Measurements from ENCODE around the gene TPRN.
A peak's percentile ranks its signal among the peaks of the same experiment; 100 is the strongest.
"Not testable (repeated sequence)": the region's sequence is repeated elsewhere in the genome, so short reads cannot be mapped to it uniquely, and the experiment has no call there.

The TPRN gene, protein sequence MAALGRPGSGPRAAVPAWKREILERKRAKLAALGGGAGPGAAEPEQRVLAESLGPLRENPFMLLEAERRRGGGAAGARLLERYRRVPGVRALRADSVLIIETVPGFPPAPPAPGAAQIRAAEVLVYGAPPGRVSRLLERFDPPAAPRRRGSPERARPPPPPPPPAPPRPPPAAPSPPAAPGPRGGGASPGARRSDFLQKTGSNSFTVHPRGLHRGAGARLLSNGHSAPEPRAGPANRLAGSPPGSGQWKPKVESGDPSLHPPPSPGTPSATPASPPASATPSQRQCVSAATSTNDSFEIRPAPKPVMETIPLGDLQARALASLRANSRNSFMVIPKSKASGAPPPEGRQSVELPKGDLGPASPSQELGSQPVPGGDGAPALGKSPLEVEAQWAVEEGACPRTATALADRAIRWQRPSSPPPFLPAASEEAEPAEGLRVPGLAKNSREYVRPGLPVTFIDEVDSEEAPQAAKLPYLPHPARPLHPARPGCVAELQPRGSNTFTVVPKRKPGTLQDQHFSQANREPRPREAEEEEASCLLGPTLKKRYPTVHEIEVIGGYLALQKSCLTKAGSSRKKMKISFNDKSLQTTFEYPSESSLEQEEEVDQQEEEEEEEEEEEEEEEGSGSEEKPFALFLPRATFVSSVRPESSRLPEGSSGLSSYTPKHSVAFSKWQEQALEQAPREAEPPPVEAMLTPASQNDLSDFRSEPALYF

DNA sequence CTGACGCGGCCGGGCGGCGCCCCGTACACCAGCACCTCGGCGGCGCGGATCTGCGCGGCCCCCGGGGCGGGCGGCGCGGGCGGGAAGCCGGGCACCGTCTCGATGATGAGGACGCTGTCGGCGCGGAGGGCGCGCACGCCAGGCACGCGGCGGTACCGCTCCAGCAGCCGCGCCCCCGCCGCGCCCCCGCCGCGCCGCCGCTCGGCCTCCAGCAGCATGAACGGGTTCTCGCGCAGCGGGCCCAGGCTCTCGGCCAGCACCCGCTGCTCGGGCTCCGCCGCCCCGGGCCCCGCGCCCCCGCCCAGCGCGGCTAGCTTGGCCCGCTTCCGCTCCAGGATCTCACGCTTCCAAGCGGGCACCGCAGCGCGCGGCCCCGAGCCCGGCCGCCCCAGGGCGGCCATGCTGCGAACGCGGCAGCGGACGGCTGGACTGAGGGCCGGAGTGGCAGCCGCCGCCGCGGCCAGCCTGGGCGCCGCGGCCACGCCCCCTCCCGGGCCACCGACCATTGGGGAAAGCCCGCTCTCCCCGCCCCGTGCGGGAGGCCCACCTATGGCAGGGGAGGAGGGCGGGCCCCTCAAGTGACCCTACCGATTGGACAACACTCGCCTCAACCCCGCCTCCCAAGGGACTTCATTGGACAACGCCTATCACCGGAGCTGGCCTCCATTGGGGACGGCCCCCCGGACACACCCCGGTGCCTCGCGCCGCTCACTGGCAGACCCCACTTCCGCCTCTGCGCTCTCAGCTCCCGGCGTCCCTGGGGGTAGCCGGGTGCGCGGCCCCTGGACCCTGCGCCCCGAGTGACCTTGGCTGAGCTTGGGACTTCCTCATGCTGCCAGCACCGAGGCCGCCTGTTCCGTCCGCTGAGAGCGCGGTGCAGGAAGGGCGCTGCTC is at the start of gene TPRN:
TSS of gene TPRN (minus strand) at position 431 of the 894 bp plus-strand sequence. CDS start at position 401, 30 bp downstream.
- H3K4me3 ChIP-seq (ENCODE audit: low read depth in 1 of 2, low read length in 2 of 2) = peak within 1 kb of the TSS; percentile 61 to 76
- H3K4me1 ChIP-seq (ENCODE audit: control insufficient read depth in 1 of 2, insufficient read depth in 2 of 2, low read length in 2 of 2) = peaks cover 10 to 68% of the 10 kb centered on the region in 2 donors
- no peaks in the 10 kb centered on the region for H3K36me3 ChIP-seq (ENCODE audit: control insufficient read depth in 1 of 2, insufficient read depth in 2 of 2, low read length in 2 of 2)
- H3K27ac ChIP-seq (ENCODE audit: low read length) = peak within 1 kb of the TSS; percentile 56
- no peaks in the 10 kb centered on the region for H3K9me3 ChIP-seq (ENCODE audit: control insufficient read depth in 1 of 2, low read length in 2 of 2)
- no peaks in the 10 kb centered on the region for H3K27me3 ChIP-seq (ENCODE audit: low read depth, low read length)

DNA sequence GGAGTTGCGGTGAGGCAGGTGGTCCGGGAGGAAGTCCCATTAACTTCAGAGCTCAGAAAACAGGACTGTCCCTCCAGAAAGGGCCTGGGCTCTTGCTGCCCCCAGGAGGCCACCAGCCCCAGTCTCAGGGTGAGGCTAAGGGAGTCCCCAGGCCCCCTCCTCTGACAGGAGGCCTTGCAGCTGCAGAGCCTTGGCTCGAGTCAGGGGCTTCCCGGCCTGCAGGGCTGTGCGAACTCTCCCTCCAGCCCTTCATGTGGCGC is 47.3 kb upstream of the TPRN start:
- Histone ChIP-seq H3K9me3 (ENCODE audit: control insufficient read depth in 1 of 2, low read length in 2 of 2) (no peaks in the 10 kb centered on the region), H3K36me3 (ENCODE audit: control insufficient read depth in 1 of 2, insufficient read depth in 2 of 2, low read length in 2 of 2) (peaks cover 0 to 8% of the 10 kb centered on the region in 2 donors), H3K27ac (ENCODE audit: low read length) (no peak overlapping the region), H3K27me3 (ENCODE audit: low read depth, low read length) (no peaks in the 10 kb centered on the region), H3K4me1 (ENCODE audit: control insufficient read depth in 1 of 2, insufficient read depth in 2 of 2, low read length in 2 of 2) (peaks cover 0 to 12% of the 10 kb centered on the region in 2 donors), H3K4me3 (ENCODE audit: low read depth in 1 of 2, low read length in 2 of 2) (no peak overlapping the region)

DNA sequence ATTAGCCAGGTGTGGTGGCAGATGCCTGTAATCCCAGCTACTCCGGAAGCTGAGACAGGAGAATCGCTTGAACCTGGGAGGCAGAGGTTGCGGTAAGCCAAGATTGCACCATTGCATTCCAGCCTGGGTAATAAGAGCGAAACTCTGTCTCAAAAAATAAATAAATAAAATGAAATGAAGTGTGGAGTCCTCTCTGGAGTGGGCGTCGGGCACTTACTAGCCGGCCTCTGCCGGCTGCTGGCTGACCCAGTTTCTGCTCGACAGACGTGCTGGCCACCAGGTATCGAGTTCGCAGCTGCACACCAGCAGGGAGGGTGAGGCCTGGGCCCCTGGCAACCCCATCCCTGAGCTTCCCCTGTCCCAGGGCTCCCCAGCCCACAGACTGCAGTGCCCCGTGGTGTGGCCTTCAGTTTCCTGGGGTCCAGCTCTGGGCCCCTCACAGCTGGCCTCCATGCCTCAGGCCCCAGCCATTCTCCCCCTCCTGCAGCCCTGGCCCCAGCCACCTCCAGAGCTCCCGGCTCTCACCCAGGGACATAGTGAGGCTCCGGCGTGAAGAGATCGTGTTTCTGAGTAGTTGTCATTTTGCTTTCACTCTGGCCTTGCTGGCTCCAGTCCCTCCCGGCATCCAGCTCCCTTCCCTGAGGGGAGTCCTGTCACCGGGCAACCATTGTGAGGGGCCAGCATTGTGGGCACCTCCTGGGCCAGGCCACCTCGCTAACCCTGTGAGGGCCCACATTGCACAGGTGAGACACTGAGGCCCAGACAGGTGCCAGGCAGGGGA is 46.8 kb upstream of the TPRN start:
- H3K4me3 ChIP-seq (ENCODE audit: low read depth in 1 of 2, low read length in 2 of 2) = no peak overlapping the region
- no peaks in the 10 kb centered on the region for H3K27me3 ChIP-seq (ENCODE audit: low read depth, low read length)
- no peak overlapping the region for H3K27ac ChIP-seq (ENCODE audit: low read length)
- H3K4me1 ChIP-seq (ENCODE audit: control insufficient read depth in 1 of 2, insufficient read depth in 2 of 2, low read length in 2 of 2) = peaks cover 0 to 17% of the 10 kb centered on the region in 2 donors
- H3K9me3 ChIP-seq (ENCODE audit: control insufficient read depth in 1 of 2, low read length in 2 of 2) = no peaks in the 10 kb centered on the region
- H3K36me3 ChIP-seq (ENCODE audit: control insufficient read depth in 1 of 2, insufficient read depth in 2 of 2, low read length in 2 of 2) = peaks cover 0 to 10% of the 10 kb centered on the region in 2 donors

DNA sequence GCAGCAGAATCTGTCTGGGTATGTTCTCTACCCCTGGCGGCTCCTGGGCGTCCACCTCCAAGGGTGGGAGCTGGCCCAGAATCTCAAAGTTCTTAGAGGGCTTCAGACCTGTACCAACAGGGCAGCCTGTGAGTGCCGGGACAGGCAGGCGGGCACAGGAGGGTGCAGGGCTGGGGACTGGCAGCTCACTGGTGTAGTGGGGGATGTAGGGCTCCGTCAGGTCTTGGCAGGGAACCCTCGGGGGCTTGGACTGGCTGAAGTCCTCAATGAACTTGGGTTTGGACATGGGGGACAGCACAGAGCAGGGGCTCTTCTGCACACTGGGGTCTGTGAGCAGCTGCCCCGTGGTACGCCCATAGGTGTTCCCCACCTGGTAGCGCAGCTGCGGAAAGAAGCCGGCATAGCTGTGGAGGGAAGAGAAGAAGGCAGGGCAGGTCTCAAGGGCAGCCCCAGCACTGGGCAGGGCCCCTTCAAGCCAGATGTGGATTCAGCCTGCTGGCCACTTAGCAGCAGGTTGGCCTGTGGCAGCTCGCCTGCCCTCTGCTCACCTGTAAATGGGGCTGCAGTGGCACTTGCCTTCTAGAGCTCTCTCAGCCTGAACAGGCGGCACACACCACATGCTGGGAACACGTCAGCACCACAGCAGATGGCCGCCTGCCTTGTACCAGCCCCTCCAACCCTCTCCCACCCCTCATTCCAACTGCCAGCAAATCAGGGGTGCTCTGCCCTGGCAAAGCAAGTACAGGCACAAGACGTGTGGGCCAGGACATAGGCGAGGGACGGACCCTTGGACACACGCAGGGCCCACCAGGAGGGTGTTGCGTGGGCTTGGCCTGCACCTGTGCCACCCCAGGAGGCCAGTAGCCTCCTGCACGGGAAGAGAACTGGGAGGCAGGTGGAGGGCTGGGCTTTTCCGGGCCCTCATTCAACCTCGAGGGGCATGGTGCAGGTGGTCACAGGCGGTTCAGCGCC is 45.2 kb upstream of the TPRN start:
- Histone ChIP-seq H3K4me3 (ENCODE audit: low read depth in 1 of 2, low read length in 2 of 2) (no peak overlapping the region), H3K9me3 (ENCODE audit: control insufficient read depth in 1 of 2, low read length in 2 of 2) (no peaks in the 10 kb centered on the region), H3K36me3 (ENCODE audit: control insufficient read depth in 1 of 2, insufficient read depth in 2 of 2, low read length in 2 of 2) (peaks cover 0 to 10% of the 10 kb centered on the region in 2 donors), H3K4me1 (ENCODE audit: control insufficient read depth in 1 of 2, insufficient read depth in 2 of 2, low read length in 2 of 2) (peaks cover 0 to 22% of the 10 kb centered on the region in 2 donors), H3K27me3 (ENCODE audit: low read depth, low read length) (no peaks in the 10 kb centered on the region), H3K27ac (ENCODE audit: low read length) (no peak overlapping the region)

DNA sequence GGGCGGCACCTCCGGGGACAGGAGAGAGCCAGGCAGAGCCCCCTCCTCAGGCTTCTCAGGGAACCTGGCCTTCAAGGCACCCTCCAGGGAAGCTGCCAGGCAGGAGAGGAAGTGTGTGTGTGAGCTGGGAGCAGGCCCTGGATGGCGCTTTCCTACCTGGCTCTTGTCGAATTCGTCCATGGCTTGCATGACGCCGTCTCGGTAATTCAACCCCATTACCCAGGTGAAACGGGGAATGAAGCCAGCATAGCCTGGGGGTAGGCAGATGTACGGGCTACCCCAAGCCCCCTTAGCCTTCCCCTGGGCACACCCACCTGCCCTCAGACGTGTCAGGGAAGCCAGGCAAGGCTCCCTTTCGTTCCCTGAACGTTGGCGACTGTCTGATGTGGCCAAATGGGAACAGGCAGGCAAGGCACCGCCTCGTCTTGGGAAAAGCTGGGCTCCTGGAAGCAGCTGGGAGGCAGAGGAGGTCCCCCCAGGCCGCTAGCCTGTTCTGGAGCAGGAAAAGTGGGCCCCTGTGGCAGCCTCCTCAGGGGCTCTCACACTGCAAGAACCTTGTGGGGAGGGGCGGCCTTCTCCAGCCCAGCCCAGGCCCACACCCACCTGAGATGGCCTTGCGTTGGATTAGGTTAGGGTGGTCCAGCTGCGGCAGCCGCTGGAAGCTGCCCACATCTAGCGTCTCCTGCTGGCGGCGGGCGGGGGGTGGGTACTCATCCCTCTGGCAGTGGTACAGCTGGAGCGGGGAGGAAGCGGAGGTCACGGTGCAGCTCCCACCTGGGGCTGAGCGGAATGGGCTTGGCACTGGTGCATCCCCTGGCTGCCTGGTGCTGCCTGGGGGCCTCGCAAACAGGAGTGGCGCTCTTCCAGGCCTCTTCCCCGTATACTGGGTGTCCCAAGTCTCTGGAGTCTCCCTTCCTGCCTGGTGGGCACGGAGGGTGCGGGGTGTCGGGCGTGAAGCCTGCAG is 44.2 kb upstream of the TPRN start:
- Histone ChIP-seq H3K4me3 (ENCODE audit: low read depth in 1 of 2, low read length in 2 of 2) (no peak overlapping the region), H3K36me3 (ENCODE audit: control insufficient read depth in 1 of 2, insufficient read depth in 2 of 2, low read length in 2 of 2) (peaks cover 0 to 10% of the 10 kb centered on the region in 2 donors), H3K27me3 (ENCODE audit: low read depth, low read length) (no peaks in the 10 kb centered on the region), H3K4me1 (ENCODE audit: control insufficient read depth in 1 of 2, insufficient read depth in 2 of 2, low read length in 2 of 2) (peaks cover 0 to 22% of the 10 kb centered on the region in 2 donors), H3K27ac (ENCODE audit: low read length) (no peak overlapping the region), H3K9me3 (ENCODE audit: control insufficient read depth in 1 of 2, low read length in 2 of 2) (no peaks in the 10 kb centered on the region)

DNA sequence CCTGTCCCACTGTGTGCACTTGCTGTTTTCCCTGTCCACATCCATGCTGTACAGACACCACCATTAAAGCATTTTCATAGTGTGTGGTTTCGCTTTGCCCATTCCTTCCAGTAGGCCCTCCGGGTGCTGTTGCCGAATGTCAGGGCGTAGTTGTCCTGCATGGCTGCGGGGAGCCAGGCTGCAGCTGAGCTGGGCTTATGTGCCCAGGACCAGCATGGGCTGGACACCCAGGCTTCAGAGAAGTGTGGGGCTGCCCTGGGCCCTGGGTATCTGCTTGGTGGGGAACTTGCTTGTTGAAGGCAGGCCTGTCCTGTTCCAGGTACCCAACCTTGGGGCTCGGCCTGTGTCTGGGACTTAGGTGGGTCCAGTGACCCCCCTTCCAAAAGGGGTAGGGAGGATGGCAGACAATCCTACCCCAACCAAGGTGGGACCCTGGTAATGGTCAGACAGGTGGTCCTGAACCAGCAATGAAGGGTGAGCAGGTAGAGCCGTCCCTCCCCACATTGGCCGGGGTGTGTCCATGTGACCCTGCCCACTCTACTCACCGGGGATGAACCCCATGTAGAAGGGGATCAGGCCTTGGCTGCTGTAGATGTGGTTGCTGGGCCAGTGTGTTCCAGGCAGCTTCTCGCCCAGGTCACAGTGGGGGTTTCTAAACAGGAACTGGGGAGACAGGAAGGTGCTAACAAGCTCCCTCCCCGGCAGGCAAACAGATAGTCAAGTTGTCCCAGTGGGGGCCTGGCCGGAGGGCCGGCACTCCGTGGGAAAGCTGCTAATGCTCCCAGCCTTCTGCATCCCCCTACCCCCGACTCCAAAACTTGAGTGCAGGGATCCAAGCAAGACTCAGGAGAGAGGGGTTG is 43.3 kb upstream of the TPRN start:
- Histone ChIP-seq H3K4me1 (ENCODE audit: control insufficient read depth in 1 of 2, insufficient read depth in 2 of 2, low read length in 2 of 2) (peaks cover 0 to 30% of the 10 kb centered on the region in 2 donors), H3K27ac (ENCODE audit: low read length) (no peak overlapping the region)

DNA sequence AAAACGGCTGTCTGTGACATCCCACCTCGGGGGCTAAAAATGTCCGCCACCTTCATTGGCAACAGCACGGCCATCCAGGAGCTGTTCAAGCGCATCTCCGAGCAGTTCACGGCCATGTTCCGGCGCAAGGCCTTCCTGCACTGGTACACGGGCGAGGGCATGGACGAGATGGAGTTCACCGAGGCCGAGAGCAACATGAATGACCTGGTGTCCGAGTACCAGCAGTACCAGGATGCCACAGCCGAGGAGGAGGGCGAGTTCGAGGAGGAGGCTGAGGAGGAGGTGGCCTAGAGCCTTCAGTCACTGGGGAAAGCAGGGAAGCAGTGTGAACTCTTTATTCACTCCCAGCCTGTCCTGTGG is 42.7 kb upstream of the TPRN start:
- not testable (repeated sequence) for H3K27me3 ChIP-seq (ENCODE audit: low read depth, low read length); H3K27ac ChIP-seq (ENCODE audit: low read length); H3K9me3 ChIP-seq (ENCODE audit: control insufficient read depth in 1 of 2, low read length in 2 of 2)
- Histone ChIP-seq H3K36me3 (ENCODE audit: control insufficient read depth in 1 of 2, insufficient read depth in 2 of 2, low read length in 2 of 2) (peaks cover 0 to 10% of the 10 kb centered on the region in 2 donors), H3K4me1 (ENCODE audit: control insufficient read depth in 1 of 2, insufficient read depth in 2 of 2, low read length in 2 of 2) (peaks cover 0 to 36% of the 10 kb centered on the region in 2 donors), H3K4me3 (ENCODE audit: low read depth in 1 of 2, low read length in 2 of 2) (peak overlapping the region in 1 of 2 donors; percentile 33)

More for the DNA sequence above, 43.3 kb upstream of the TPRN start:
- no peaks in the 10 kb centered on the region for H3K27me3 ChIP-seq (ENCODE audit: low read depth, low read length)
- H3K36me3 ChIP-seq (ENCODE audit: control insufficient read depth in 1 of 2, insufficient read depth in 2 of 2, low read length in 2 of 2) = peaks cover 0 to 10% of the 10 kb centered on the region in 2 donors
- H3K9me3 ChIP-seq (ENCODE audit: control insufficient read depth in 1 of 2, low read length in 2 of 2) = no peaks in the 10 kb centered on the region
- peak overlapping the region in 1 of 2 donors; percentile 33 for H3K4me3 ChIP-seq (ENCODE audit: low read depth in 1 of 2, low read length in 2 of 2)

DNA sequence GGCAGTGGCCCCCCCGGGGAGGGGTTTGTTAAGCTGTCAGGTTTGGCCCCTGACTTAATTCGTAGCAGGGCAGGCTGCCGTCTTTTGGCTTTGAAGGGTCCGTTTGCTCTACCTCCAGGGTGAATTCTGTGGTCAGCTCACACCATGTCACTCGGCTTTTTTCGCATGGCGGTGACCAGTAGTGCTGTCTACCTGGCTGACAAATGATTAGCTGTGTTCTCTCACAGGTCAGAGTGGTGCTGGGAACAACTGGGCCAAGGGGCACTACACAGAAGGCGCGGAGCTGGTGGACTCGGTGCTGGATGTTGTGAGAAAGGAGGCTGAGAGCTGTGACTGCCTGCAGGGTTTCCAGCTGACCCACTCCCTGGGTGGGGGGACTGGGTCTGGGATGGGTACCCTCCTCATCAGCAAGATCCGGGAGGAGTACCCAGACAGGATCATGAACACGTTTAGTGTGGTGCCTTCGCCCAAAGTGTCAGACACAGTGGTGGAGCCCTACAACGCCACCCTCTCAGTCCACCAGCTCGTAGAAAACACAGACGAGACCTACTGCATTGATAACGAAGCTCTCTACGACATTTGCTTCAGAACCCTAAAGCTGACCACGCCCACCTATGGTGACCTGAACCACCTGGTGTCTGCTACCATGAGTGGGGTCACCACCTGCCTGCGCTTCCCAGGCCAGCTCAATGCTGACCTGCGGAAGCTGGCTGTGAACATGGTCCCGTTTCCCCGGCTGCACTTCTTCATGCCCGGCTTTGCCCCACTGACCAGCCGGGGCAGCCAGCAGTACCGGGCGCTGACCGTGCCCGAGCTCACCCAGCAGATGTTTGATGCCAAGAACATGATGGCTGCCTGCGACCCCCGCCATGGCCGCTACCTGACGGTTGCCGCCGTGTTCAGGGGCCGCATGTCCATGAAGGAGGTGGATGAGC is 42.0 kb upstream of the TPRN start:
- Histone ChIP-seq H3K27ac (ENCODE audit: low read length) (peak overlapping the region; percentile 79), H3K4me1 (ENCODE audit: control insufficient read depth in 1 of 2, insufficient read depth in 2 of 2, low read length in 2 of 2) (peaks cover 0 to 43% of the 10 kb centered on the region in 2 donors), H3K4me3 (ENCODE audit: low read depth in 1 of 2, low read length in 2 of 2) (peak overlapping the region; percentile 74 to 82), H3K36me3 (ENCODE audit: control insufficient read depth in 1 of 2, insufficient read depth in 2 of 2, low read length in 2 of 2) (peaks cover 0 to 10% of the 10 kb centered on the region in 2 donors), H3K27me3 (ENCODE audit: low read depth, low read length) (no peaks in the 10 kb centered on the region), H3K9me3 (ENCODE audit: control insufficient read depth in 1 of 2, low read length in 2 of 2) (no peaks in the 10 kb centered on the region)

All from muscle layer of duodenum (tissue), 2 donors.